GM06990 (cell line): ENCODE results near the gene NCOA5.
A peak's percentile ranks its signal among the peaks of the same experiment; 100 is the strongest.

Experiments used
- DNase-seq: peaks from one replicate; pipeline ENCODE4 v3.0.0-alpha.2; 2011; ENCODE audit not compliant: insufficient read length; ENCODE audit errors: extremely low read depth
- H3K27me3 ChIP-seq: replicated peaks from 2 replicates; pipeline ENCODE4 v1.6.0; 2011; ENCODE audit warnings: low read length; ENCODE audit not compliant: control insufficient read depth, insufficient read depth
- H3K36me3 ChIP-seq: 2 replicates; pipeline ENCODE4 v1.5.1; 2011; ENCODE audit warnings: low read length; ENCODE audit not compliant: control insufficient read depth, insufficient read depth
- H3K4me3 ChIP-seq: replicated peaks from 2 replicates; pipeline ENCODE4 v1.5.1; 2011; ENCODE audit warnings: low read depth, mild to moderate bottlenecking, control low read depth, low read length
- TF ChIP-seq, protein P1 (sequence below): IDR thresholded peaks from 2 replicates; pipeline ENCODE4 v1.5.1; 2011; ENCODE audit warnings: low read length, control low read depth, mild to moderate bottlenecking, inconsistent platforms; ENCODE audit not compliant: insufficient read depth, poor library complexity, severe bottlenecking

NCOA5 gene

DNA sequence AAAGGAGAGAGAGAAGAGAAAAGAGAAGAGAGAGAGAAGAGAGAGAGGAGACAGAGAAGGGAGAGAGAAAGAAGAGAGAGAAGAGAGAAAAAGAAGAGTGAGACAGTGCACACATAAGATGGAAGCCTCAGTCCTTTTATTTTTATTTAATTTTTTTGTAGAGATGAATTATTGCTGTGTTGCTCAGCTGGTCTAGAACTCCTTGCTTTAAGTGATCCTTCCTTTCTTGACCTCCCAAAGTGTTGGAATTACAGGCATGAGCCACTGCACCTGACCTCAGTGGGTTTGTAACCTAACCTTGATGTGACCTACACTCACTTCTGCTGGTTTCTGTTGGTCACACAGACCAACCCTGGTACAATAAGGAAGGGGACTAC, 22.1 kb upstream of the NCOA5 start:
- Histone ChIP-seq H3K36me3 (no peaks in the 10 kb centered on the region), H3K27me3 (no peaks in the 10 kb centered on the region; the same call in 1 of the 2 replicates), H3K4me3 (no peak overlapping the region)
- no peak for DNase-seq
- TF ChIP-seq, protein P1, sequence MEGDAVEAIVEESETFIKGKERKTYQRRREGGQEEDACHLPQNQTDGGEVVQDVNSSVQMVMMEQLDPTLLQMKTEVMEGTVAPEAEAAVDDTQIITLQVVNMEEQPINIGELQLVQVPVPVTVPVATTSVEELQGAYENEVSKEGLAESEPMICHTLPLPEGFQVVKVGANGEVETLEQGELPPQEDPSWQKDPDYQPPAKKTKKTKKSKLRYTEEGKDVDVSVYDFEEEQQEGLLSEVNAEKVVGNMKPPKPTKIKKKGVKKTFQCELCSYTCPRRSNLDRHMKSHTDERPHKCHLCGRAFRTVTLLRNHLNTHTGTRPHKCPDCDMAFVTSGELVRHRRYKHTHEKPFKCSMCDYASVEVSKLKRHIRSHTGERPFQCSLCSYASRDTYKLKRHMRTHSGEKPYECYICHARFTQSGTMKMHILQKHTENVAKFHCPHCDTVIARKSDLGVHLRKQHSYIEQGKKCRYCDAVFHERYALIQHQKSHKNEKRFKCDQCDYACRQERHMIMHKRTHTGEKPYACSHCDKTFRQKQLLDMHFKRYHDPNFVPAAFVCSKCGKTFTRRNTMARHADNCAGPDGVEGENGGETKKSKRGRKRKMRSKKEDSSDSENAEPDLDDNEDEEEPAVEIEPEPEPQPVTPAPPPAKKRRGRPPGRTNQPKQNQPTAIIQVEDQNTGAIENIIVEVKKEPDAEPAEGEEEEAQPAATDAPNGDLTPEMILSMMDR: no peak

DNA sequence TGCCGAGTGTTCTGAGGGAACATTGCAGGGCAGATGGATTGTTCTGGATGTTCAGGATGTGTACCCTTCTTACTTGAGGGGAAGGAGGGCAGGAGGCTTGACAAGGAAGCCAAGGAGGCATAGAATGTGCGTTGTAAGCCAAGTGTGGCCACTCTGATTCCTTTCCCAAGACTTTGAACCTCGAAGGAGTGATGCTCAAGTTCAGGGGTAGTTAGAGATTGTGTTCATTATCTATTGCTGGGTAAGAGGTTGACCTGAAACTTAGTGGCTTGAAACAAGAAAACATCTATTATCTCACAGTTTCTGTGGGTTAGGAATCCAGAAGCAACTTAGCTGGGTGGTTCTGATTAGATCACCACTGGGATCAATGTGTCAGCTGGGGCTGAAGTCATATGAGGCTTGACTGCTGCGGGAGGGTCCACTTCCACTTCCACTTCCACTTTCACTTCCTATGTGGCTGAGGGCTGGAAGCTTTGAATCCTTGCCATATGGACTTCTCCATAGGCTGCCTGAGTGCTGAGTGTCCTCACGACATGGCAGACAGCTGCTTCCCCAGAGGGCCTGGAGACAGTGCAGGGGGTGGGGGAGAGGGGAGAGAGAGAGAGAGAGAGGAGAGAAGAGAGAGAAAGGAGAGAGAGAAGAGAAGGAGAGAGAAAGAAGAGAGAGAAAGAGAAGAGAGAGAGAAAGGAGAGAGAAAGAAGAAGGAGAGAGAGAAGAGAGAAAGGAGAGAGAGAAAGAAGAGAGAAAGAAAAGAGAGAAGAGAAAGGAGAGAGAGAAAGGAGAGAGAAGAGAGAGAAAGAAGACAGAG, 21.5 kb upstream of the NCOA5 start:
- TF ChIP-seq, protein P1: no peak
- no peaks in the 10 kb centered on the region for H3K36me3 ChIP-seq
- DNase-seq: peak; percentile 62
- H3K4me3 ChIP-seq: no peak overlapping the region
- H3K27me3 ChIP-seq: no peaks in the 10 kb centered on the region; the same call in 1 of the 2 replicates

DNA sequence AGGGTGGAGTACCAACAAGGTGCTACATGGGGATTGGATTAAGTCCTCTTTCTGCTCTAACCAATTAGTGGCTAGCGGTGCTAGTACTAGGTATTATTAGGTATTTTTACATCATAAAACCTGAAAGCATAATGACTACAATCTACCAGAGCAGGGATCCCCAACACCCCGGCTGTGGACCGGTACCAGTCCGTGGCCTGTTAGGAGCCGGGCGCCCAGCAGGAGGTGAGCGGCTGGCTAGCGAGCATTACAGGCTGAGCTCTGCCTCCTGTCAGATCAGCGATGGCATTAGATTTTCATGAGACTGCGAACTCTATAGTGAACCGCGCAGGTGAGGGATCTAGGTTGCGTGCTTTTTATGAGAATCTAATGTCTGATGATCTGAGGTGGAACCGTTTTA, 19.2 kb upstream of the NCOA5 start:
- Histone ChIP-seq H3K27me3 (no peaks in the 10 kb centered on the region; the same call in 1 of the 2 replicates), H3K4me3 (no peak overlapping the region), H3K36me3 (no peaks in the 10 kb centered on the region)
- no peak for DNase-seq
- TF ChIP-seq, protein P1: no peak

DNA sequence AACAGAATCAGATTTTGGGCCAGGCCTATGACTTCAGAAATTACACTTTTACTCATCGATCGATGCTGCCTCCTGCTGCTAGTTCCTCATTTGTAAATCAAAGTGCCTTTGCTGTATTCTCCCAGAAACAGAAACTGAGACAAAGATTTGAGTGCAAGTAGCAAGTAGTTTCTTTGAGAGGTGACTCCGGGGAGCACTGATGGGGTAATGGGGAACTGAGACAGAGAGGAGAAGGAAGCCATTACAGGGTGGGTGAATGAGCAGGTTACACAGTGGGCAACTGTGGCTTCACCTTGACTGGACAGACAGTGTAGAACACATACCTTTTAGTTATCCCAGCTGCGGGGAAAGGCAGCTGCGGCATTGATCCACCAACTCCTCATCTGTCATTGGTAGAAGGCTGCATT, 18.7 kb upstream of the NCOA5 start:
- H3K4me3 ChIP-seq: no peak overlapping the region
- no peaks in the 10 kb centered on the region for H3K27me3 ChIP-seq
- TF ChIP-seq, protein P1: peak; percentile 36
- DNase-seq: peak; percentile 86
- H3K36me3 ChIP-seq: no peaks in the 10 kb centered on the region

DNA sequence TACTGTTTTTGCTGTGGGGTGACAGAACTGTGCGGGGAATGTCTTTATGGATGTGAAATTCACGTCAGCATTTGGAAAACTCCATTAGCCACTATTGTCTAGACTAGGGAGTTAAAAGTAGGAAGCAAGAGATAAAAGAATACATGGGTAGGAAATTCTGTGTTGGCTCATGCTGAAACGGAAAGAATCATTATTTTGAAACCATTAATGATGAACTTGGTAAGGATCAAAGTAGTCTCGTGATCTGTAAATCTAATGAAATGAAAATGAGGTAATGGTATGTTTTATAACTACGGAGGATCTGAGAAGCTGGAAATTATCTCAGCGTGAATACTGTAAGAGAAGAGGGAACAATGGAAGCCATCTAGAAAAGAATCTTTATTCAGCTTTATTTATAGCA, 17.3 kb upstream of the NCOA5 start:
- TF ChIP-seq, protein P1: no peak
- Histone ChIP-seq H3K36me3 (no peaks in the 10 kb centered on the region), H3K27me3 (no peaks in the 10 kb centered on the region), H3K4me3 (no peak overlapping the region)
- no peak for DNase-seq
